ENCODE measurements around the gene PPFIBP2. TPM values are rescaled to one million over a fixed set of nuclear protein-coding genes. Genes with fewer than 3 reads are reported as not detected.

Gene PPFIBP2
- total RNA-seq, 2 donors from 2014 or later: 16.3 to 25.5 TPM

DNA sequence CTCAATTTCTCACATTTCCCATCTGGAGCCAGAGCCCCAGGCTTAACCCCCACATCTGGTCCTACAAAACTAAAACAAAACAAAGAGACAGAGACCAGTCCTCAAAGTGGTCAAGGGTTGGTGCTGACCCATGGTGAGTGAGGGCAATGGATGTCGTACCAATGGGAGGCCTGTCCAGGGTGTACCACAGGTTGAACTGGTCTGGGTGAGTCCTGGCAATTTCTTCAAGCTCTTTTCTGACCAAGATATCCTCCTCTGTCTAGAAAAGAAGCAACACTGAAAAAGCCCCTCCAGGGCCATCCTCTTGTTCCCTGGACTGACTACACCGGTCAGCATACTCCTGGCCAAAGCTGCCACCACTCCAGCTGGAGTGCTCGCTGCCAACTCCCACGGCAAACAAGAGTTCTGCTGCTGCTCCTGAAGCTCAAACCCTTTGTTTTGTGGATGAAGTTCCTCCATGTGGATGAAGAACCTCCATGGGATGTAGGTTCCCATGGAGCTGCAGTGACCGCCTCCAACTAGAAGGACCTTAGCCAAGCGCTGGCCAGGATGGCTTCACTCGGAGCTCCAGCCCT lies 152.6 kb downstream of the PPFIBP2 start:
- intact Hi-C loops (cut with DNase I): loop anchor here (5.0 to 10.0 kb wide), 2 partner anchors 94 to 222 kb away; no protein-coding TSS in a partner anchor
- ATAC-seq: no peak
- no peak for DNase-seq

DNA sequence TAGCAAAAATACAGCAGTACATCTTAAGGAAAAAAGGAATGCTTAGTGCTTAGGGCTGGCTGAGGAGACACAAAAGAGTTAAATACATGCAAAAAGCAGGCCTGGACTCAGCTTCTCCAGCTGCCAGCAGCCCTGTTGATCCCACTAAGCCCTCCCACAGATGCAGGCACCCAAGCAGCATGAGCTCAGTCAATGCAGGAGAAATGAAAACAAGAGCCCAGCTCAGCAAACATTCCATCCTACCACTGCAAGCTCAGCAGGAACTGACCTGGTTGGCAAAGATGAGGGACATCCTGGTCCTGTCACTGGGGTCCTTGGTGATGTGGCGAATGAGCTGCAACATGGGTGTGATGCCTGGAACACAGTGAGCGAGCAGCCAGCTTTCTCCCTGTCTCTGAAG lies 153.7 kb downstream of the PPFIBP2 start:
- no peak for ATAC-seq

DNA sequence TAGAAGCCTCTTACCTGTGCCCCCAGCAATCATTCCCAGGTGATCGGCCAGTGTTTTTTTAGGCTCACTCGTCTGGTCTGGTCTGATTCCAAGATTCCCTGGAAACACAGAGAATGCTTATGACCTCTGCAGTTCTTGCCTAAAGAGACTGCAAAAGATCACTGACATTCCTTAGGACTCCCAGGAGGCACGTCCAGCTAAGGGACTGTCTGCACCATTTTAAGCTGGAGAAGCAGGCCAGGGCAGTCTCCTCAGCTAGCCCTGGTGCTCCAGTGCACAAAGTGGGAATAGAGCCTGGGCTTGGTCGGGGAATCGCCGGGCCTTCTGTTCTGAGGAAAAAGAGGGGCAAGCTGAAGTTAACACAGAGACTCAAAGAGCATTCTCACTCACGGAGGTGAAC lies 154.7 kb downstream of the PPFIBP2 start:
- intact Hi-C loops (cut with DNase I): loop anchor here (5.0 to 10.0 kb wide), 2 partner anchors 96 to 224 kb away; no protein-coding TSS in a partner anchor
- DNase-seq (no peak), ATAC-seq (no peak)

More for the DNA sequence above, 153.7 kb downstream of the PPFIBP2 start:
- intact Hi-C loops (cut with DNase I): loop anchor here (5.0 to 10.0 kb wide), 2 partner anchors 95 to 223 kb away; no protein-coding TSS in a partner anchor
- no peak for DNase-seq

DNA sequence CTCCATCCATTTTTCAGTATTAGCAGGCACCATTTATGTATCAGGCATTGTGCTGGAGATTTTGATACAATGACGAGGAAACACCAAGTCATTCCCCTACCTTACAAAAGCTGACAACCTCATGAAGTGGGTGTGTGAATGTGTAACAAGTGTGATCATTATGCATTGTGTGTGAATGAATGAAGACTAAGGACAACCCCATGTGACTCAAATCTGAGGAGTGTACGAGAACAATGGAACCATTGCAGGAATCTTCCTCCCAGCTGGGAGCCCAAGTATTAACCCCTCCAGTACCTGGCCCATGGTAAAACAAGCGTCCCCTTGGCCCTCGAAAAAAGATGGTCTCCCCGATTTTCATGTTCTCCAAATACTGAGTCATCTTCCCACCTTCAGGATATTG lies 155.1 kb downstream of the PPFIBP2 start:
- intact Hi-C loops (cut with DNase I): loop anchor here (5.0 to 10.0 kb wide), 2 partner anchors 97 to 224 kb away; no protein-coding TSS in a partner anchor
- DNase-seq: no peak
- no peak for ATAC-seq

DNA sequence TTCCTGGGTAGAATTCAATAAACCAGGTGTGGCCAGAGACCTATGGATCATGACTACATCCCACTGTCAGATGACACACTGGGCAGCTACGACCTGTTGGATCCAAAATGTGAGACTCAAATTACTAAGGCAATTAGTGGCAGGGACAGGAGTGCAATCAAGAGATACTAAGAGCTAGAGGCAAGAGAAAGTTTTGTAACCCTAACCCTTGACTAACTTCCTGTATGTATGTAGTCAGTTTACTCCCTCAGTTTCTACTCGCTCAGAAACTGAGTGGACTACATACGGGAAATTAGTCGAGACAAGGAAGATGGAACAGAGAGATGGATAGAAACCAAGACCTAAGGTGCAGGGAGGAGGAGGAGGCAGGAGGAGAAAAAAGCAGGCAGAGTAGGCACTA lies 156.8 kb downstream of the PPFIBP2 start:
- no peak for ATAC-seq
- no peak for DNase-seq
- intact Hi-C loops (cut with DNase I): no loop called here

DNA sequence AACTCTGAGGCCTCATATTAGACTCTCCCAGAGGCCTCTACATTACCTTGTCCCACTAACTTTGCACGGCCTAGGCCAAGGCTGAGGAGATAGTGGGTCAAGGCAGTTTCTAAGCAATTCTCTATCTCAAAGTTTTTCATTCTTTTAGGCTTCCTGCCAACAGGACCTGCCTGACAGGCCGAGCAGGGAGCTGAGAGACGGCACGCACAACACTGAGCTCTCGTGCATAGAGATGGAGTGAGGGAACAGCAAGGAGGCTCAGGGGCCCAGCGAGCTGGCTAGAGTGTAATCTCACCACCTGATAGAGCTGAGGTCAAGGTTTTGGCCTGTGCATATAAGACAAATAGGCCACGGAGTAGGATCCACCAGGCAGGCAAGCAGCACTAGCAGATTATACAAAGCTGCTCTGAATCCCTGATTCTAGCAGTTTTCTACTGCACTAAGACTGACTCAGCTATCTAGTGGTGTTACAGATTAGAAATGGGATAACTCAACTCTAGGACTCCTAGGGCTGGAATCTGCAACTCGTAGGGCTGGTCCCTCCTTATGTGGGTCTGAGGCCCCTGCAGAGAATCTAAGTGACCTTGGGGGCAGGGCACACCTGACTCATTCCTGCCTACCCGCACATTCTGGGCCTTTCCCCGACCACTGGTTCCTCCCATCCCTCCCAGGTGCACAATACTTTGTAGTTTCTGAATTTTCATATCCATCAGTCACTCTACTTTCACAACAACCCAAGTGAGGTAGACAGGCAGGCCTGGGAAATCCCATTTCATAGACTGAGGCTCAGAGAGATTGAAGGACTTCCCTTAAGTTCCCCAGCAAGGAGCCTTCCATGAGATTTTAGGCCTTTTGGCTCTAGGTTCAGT lies 157.8 kb downstream of the PPFIBP2 start:
- DNase-seq (no peak), ATAC-seq (no peak)
- intact Hi-C loops (cut with DNase I): no loop called here

DNA sequence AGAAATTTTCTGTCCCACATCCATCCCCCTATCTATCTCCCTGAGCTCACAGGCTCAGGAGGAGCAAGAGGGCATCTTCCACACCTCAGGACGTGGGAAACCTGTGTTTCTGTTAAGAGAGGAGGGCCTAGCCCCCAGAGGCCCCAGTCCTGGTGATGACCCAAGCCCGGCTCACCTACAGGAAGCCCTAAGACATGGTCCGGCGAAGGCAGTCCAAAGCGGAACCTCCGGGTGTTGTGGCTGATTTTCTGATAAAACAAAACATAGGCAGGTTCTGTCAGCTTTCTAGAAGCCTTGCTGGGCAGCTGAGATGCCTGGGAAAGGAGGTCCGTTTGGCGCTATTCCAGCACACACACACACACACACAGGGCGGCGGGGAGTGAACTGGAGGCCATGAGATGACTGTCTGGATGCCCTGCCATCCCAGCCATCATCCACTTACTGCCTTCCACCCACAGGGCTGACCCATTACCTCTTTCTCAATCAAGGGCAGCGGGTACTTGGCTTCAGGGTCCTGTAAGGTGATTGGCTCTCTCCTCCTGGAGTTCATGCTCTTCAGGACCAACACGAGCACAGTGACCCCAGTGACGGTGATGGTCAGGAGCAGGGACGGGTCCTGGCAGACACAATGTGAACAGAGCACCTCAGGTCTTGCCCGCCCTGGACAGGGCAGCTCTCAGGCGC lies 158.6 kb downstream of the PPFIBP2 start:
- peak in 1 of 2 donors; percentile 6 for ATAC-seq
- peak; percentile 23 for DNase-seq
- intact Hi-C loops (cut with DNase I): no loop called here

DNA sequence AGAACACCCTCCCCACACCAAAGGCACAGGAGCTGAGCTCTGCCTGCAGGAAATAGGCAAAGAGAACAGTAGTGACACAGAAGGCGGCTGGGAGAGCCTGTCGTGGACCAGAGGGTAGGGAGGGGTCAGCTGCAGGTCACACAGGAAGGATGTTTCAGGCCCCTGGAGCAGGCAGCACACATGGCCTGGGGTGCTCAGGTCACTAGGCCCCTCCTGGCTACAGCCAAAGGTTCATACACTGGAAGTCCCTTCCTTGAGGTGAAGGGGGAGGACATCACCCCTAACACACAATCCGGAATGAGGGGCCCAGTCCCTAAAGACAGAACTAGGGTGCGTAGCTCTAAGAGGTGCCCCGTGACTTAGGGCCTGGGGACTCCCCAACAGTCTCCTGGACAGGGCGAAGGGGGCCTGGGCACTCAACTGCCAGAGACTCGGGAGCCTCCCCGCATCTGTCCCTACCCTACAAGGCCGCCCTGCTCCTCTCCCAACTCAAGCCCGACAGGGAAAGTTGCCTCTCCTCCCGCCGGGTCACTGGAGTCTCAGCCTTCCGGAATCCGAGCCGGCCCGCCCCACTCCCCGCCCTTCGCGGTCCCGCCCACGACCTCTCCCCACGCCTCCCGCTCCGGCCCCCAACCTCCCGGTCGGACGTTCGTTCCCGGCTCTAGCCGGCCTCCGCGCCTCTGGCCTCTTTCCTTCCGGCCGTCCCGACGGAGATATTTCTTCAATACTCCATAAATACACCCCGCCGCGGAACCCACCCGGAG lies 159.3 kb downstream of the PPFIBP2 start, which contains the start of gene CYB5R2:
CYB5R2 (minus strand) TSS at position 541 of the 764 bp plus-strand sequence. CDS start 675 bp downstream, outside the sequence.
- intact Hi-C loops (cut with DNase I): no loop called here
- DNase-seq (peak; percentile 79), ATAC-seq (peak; percentile 91 to 94)

DNA sequence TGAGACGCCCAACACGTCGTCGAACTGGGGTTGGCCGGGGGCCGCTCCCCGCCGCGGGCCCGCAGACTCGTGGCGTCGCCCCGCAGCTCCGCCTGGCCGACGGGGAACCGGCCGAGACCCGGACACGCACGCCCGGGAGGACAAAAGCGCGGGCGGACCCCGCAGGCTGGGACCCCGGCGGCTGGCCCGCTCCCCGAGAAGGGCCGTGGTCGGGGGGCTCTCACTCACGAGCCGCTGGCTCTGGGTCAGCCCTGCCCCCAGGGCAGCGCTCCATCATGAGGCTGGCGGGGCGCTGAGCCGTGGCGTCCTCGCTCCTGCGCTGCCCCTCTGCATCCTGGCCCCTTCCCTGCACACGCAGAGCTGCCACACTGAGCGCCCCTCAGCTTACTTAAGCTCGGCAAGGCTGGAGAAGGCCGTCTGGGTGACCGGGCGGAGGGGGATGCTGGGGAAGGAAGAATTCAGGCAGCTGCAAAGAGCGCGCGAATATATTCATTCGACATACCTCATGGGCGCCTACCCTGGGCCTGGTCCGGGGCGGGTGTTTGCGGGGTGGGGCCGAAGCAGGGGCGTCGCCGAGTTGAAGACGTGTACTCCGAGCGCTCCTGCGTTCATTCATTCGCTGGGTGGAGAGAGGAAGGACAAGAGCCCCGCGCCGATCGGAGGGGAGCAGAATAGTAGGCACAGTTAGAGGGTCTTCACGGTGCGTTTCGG lies 160.1 kb downstream of the PPFIBP2 start:
- intact Hi-C loops (cut with DNase I): no loop called here
- peak; percentile 48 for DNase-seq
- ATAC-seq: peak; percentile 56 to 84

DNA sequence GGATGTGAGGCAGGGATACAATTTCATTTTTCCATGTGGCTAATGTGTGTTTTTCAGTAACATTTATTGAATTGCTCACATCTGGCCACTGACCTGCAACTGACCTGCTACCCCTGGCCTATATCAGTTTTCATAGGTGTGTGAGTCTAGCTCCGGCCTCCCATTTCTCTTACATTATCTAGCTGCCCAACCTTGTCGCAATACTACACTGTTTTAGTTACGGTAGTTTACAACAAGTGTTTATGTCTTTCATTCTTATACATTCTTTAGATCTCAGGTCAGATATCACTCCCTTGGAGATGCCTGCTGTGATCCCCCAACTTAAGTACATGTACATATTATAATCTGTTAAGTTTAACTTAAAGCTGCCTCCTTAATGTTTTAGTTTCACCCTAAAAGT lies 161.8 kb downstream of the PPFIBP2 start:
- intact Hi-C loops (cut with DNase I): no loop called here
- DNase-seq: no peak
- no peak for ATAC-seq

DNA sequence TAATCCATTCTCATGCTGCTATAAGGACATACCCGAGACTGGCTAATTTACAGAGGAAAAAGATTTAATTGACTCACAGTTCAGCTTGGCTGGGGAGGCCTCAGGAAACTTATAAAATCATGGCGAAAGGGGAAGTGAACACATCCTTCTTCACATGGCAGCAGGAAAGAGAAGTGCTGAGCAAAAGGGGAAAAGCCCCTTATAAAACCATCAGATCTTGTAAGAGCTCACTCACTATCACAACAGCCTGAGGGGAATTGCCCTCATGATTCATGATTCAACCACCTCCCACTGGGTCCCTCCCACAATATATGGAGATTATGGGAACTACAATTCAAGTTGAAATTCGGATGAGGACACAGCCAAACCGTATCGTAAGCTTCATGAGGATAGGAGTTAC lies 163.3 kb downstream of the PPFIBP2 start:
- ATAC-seq (no peak), DNase-seq (no peak)
- intact Hi-C loops (cut with DNase I): no loop called here

DNA sequence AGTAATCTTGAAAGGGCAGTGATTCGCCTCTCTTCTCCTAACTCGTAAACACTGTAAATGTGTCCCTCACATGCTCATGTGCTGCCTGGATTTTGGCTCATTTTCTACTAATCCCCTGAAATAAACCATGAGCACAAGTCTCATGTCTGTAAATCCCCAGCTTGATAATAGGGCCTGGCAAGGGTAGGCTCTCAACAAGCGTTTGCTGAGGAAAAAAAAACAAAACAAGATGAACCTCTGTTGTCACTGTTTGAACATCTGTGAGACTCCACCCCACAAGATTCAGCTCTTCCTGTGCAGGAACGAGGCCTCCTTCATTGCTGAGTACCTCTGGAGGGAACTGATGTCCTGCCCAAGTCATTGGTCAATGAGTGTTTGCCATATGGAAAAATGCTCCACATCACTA lies 164.0 kb downstream of the PPFIBP2 start:
- ATAC-seq: no peak
- intact Hi-C loops (cut with DNase I): no loop called here
- no peak for DNase-seq

DNA sequence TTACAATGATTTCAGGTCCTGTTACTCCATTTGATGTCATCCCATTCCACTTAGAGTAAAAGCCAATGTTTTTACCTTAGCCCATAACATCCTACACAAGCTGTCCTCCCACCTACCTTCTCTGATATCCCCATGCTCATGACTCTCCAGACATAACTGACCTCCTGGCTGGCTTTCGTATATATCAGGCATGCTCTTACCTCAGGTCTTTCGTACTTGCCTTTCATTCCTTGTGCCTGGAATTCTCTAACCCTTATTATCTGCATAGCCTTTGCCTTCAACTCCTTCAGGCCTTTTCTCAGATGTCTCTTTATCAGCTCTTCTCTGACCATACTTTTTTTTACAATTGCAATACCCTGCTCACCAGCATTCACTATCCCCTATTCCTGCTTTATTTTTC lies 169.8 kb downstream of the PPFIBP2 start:
- ATAC-seq (no peak), DNase-seq (no peak)
- intact Hi-C loops (cut with DNase I): no loop called here

DNA sequence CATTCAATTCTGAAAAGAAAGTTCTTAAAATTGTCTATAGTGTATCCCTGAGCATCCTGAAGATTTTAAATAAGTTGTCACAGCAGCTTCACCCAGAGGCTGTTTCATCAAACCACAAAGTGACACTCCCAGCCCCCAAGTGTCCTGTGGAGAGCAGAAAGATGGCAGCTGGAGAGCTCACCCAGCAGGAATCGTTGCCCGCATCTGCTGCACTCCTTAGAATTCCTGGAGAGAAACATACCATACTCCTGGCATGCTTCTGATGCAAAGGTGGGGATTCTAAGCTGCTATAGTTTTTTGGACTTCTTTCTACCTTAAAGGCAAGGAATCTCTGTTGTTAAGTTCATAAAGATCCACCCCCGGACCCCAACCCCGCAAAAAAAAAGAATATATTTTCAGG lies 173.0 kb downstream of the PPFIBP2 start:
- ATAC-seq (no peak), DNase-seq (no peak)
- intact Hi-C loops (cut with DNase I): loop anchor here in 1 of 2 donors (5.0 kb wide), 1 partner anchor 589 kb away; no protein-coding TSS in a partner anchor

DNA sequence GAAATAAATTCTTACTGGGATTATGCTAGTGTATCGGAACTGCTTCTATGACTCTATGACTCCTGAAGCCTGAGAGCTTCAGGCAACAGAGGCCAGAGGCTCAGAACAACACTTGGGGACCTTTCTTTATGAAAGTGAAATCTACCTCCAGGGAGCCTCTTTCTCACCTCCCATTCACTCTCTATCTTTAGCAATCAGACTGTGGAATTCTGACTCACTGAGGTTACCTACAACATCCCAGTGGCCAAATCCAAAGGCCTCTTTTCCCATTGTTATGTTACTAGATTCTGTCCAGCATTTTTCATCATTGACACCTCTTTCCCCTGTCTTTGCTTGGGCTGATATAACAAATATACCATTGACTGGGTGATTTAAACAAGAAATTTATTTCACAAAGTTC lies 173.6 kb downstream of the PPFIBP2 start:
- intact Hi-C loops (cut with DNase I): loop anchor here in 1 of 2 donors (5.0 kb wide), 1 partner anchor 590 kb away; no protein-coding TSS in a partner anchor
- no peak for ATAC-seq
- no peak for DNase-seq

DNA sequence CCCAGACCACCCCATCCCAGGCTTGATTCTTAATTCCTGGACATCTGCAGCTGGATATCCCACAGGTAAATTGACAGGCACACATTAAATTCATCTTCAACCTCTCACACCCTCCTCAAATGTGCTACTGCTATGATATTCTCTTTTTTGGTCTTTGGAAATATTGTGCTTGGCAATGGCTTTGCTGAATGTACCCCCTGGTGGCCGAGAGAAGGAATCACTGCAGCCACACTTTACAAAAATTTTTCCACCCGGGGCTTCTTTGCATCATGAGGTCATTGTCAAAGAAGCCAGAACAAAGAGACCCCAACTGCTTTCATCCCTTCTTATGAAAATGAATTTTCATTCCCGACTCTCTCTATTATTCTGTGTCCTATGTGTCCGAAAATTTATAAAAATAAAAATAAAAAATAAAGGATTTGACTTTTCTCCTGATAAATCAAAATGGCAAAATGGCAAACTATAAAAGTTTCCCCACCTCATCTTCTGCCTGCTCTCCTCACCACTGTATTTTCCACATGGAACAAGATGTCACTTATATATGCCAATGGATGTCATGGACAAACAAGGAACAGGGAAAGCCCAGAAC lies 174.5 kb downstream of the PPFIBP2 start:
- ATAC-seq (peak in 1 of 2 donors; percentile 36), DNase-seq (no peak)
- intact Hi-C loops (cut with DNase I): loop anchor here in 1 of 2 donors (5.0 kb wide), 1 partner anchor 591 kb away; no protein-coding TSS in a partner anchor

DNA sequence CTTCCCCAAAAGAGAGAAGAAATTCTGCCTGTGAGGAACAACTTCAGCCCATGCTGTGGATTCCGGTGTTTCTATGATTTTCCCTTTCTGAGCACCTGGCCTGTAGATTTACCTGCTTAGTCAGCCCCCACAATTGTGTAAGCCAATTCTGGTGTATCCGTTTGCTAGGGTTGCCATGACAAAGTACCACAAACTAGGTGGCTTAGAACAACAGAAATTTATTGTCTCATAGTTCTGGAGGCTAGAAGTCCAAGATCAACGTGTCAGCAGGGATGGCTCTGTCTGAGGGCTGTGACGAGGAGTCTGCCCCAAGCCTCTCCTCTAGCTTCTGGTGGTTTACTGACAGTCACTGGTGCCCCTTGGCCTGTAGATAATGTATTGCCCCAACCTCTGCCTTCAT lies 175.4 kb downstream of the PPFIBP2 start:
- DNase-seq (no peak), ATAC-seq (no peak)
- intact Hi-C loops (cut with DNase I): loop anchor here in 1 of 2 donors (5.0 kb wide), 1 partner anchor 592 kb away; no protein-coding TSS in a partner anchor

DNA sequence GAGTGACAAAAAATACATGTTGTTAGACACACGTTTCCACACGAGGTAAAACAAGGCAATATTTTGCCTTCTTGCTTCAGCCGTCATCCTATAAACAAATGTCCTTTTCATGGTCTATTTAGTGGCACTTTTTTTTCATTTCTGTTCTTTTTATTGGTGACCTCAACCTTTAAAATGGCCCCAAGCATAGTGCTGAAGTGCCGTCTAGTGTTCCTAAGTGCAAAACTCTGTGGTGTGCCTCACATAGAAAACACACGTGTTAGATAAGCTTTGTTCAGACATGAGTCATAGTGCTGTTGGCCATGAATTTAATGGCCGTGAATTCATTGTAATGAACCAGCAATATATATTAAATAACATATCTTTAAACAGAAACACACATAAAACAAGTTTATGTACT lies 176.8 kb downstream of the PPFIBP2 start:
- no peak for ATAC-seq
- intact Hi-C loops (cut with DNase I): loop anchor here in 1 of 2 donors (5.0 kb wide), 1 partner anchor 593 kb away; no protein-coding TSS in a partner anchor
- no peak for DNase-seq
